ENCODE measurements around the gene PAK3. TPM values are rescaled to one million over a fixed set of nuclear protein-coding genes. Genes with fewer than 3 reads are reported as not detected.

The PAK3 gene
- total RNA-seq, 1 donor from 2014 or later = 10.8 TPM

DNA sequence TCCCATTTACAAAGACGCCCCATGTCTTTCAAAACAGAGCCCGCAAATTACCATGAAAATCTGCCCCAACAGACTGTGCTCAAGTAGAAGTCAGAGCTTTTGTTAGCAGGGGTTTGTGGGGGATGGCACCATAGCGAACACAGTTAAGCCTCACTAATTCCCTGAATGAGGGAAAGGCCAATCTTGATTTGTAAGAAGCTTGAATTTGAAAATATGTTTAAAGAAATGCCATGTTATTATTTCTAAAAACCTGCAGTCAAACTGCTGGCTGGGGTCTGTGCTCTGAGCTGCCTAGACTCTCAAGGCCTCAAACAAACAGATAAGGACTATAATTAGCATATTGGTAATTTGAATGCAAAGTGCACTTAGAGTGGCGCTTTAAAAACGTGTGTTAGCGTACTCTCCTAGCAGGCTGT, 9.4 kb upstream of the PAK3 start:
- Mint-ChIP-seq H3K9me3 (no peaks in the 10 kb centered on the region), H3K36me3 (no peaks in the 10 kb centered on the region), H3K4me1 (ENCODE audit: unreplicated experiment) (peaks cover 10% of the 10 kb centered on the region), H3K4me3 (no peak overlapping the region), H3K27ac (no peak overlapping the region), H3K27me3 (peaks cover 27% of the 10 kb centered on the region)
- no peak for DNase-seq (ENCODE audit: extremely low spot score, unreplicated experiment)
- TF ChIP-seq, protein P1, sequence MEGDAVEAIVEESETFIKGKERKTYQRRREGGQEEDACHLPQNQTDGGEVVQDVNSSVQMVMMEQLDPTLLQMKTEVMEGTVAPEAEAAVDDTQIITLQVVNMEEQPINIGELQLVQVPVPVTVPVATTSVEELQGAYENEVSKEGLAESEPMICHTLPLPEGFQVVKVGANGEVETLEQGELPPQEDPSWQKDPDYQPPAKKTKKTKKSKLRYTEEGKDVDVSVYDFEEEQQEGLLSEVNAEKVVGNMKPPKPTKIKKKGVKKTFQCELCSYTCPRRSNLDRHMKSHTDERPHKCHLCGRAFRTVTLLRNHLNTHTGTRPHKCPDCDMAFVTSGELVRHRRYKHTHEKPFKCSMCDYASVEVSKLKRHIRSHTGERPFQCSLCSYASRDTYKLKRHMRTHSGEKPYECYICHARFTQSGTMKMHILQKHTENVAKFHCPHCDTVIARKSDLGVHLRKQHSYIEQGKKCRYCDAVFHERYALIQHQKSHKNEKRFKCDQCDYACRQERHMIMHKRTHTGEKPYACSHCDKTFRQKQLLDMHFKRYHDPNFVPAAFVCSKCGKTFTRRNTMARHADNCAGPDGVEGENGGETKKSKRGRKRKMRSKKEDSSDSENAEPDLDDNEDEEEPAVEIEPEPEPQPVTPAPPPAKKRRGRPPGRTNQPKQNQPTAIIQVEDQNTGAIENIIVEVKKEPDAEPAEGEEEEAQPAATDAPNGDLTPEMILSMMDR (conservative IDR thresholded peaks at IDR 0.05) = no peak

DNA sequence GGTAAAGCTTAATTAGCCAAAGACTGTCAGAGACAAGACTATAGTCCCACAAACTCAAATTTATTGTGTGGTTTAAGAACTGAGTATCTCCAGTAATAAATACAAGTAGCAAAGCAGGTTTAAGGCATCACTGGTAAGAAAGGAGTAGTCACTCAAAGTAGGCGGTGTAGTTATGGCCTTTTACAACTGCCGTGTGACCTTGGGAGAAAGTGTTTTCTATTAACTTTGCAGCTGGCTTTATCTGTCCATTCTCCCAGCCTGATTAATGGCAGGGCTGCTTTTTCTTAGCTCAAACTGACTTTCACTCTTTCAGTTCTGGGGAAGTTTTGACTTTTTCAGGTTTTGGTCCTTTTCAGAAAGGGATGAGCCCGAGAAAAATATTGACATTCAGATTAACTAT, 7.4 kb upstream of the PAK3 start:
- Mint-ChIP-seq H3K9me3 (no peaks in the 10 kb centered on the region), H3K27ac (no peak overlapping the region), H3K36me3 (no peaks in the 10 kb centered on the region), H3K4me1 (ENCODE audit: unreplicated experiment) (peaks cover 10% of the 10 kb centered on the region), H3K4me3 (no peak overlapping the region), H3K27me3 (peaks cover 40% of the 10 kb centered on the region)
- no peak for DNase-seq (ENCODE audit: extremely low spot score, unreplicated experiment)
- TF ChIP-seq, protein P1 (conservative IDR thresholded peaks at IDR 0.05) = no peak

DNA sequence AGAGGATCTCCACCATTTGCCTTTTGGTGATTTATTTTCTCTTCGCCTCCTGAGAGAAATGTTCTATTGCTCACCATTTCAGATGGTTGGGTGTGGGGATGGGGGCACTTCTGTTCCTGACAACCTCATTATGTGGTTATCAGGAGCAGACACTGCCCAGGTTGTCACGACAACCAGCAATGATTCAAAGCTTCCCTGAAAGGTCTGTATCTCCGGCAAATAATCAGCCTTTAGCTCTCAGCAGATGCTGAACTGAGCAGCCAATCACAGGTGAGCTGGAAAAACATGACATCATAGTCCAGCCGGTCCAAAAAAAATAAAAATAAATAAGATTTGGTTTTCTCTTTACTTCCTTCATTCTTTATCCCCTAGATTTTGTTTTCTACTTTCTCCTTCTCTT, 5.5 kb upstream of the PAK3 start:
- no peak for DNase-seq (ENCODE audit: extremely low spot score, unreplicated experiment)
- TF ChIP-seq, protein P1 (conservative IDR thresholded peaks at IDR 0.05) = no peak
- H3K27me3 Mint-ChIP-seq = peaks cover 53% of the 10 kb centered on the region
- no peak overlapping the region for H3K4me3 Mint-ChIP-seq
- no peak overlapping the region for H3K27ac Mint-ChIP-seq
- H3K4me1 Mint-ChIP-seq (ENCODE audit: unreplicated experiment) = peaks cover 3% of the 10 kb centered on the region
- no peaks in the 10 kb centered on the region for H3K9me3 Mint-ChIP-seq
- H3K36me3 Mint-ChIP-seq = no peaks in the 10 kb centered on the region

DNA sequence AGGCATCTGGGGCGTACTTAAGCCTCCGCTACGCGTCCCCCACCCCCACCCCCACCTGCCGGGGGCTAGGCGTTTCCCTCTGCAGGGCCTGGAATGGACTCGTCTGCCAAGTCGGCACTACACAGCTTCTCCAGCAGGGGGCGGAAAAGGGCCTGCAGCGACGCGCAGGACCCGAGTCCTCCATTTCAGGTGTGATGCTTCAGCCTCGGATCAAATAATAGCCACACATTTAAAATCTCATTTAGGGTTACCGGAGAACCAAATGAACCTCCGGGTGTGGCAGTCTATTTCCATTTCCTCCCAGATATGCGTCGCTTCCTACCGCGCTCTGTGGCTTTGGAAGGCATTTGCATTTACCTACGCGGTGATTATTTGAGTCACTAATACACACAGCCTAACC, 2.9 kb downstream of the PAK3 start:
- DNase-seq (ENCODE audit: extremely low spot score, unreplicated experiment) = no peak
- H3K9me3 Mint-ChIP-seq = no peaks in the 10 kb centered on the region
- no peaks in the 10 kb centered on the region for H3K36me3 Mint-ChIP-seq
- no peak overlapping the region for H3K27ac Mint-ChIP-seq
- TF ChIP-seq, protein P1 (conservative IDR thresholded peaks at IDR 0.05) = peak; percentile 88
- peaks cover 9% of the 10 kb centered on the region for H3K4me1 Mint-ChIP-seq (ENCODE audit: unreplicated experiment)
- H3K27me3 Mint-ChIP-seq = peaks cover 35% of the 10 kb centered on the region
- peak overlapping the region; percentile 15 for H3K4me3 Mint-ChIP-seq

DNA sequence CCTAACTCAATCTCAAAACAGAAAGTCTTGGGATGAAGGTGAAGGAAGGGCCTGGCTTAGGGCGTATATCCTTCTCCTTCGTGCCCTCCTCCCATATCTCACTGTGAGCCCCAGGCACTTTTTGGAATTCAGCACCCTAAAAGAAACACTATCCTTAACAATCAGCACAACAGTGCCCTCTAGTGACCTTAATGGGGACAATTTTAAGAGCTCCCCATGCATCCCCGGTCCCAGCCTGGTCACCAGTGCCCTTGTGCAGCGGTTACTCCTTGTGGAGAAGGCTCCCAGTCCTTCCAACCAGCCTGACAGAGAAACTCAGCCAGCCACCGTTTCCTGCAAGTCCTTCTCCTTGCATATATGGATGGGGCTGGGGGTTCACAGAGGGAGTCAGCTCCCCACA, 4.2 kb downstream of the PAK3 start:
- TF ChIP-seq, protein P1 (conservative IDR thresholded peaks at IDR 0.05) = peak; percentile 80
- no peaks in the 10 kb centered on the region for H3K9me3 Mint-ChIP-seq

DNA sequence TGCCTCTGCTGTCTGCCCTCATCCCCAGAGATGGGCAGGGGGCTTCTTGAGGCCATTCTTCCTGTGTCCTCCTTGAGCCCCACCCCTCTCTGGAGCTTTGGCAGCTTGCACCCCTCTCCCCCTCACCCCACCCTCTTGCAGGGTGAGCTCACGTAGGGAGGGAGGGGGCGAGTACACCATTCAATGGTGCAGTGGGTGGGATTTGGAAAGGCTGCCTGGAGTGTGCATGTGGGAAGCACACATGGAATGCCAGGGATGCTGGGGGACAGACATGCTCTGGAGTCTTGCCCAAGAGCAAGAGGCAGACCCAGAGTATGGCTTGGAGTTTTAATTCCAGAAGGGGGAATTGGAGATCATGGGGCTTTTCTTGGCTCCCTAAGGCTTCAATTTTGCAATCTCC, 5.6 kb downstream of the PAK3 start:
- Mint-ChIP-seq H3K36me3 (no peaks in the 10 kb centered on the region), H3K27ac (no peak overlapping the region), H3K27me3 (peaks cover 17% of the 10 kb centered on the region), H3K4me3 (no peak overlapping the region), H3K9me3 (no peaks in the 10 kb centered on the region), H3K4me1 (ENCODE audit: unreplicated experiment) (peaks cover 4% of the 10 kb centered on the region)
- DNase-seq (ENCODE audit: extremely low spot score, unreplicated experiment) = no peak
- TF ChIP-seq, protein P1 (conservative IDR thresholded peaks at IDR 0.05) = no peak

More for the DNA sequence above, 4.2 kb downstream of the PAK3 start:
- H3K27ac Mint-ChIP-seq = no peak overlapping the region
- no peak overlapping the region for H3K4me3 Mint-ChIP-seq
- H3K36me3 Mint-ChIP-seq = no peaks in the 10 kb centered on the region
- DNase-seq (ENCODE audit: extremely low spot score, unreplicated experiment) = no peak
- peaks cover 9% of the 10 kb centered on the region for H3K4me1 Mint-ChIP-seq (ENCODE audit: unreplicated experiment)
- peaks cover 25% of the 10 kb centered on the region for H3K27me3 Mint-ChIP-seq
